Measurements from ENCODE around the gene HS3ST5. TPM values are rescaled to one million over a fixed set of nuclear protein-coding genes. Genes with fewer than 3 reads are reported as not detected.

Gene HS3ST5
- total RNA-seq, 1 experiment from 2014 or later = not detected

DNA sequence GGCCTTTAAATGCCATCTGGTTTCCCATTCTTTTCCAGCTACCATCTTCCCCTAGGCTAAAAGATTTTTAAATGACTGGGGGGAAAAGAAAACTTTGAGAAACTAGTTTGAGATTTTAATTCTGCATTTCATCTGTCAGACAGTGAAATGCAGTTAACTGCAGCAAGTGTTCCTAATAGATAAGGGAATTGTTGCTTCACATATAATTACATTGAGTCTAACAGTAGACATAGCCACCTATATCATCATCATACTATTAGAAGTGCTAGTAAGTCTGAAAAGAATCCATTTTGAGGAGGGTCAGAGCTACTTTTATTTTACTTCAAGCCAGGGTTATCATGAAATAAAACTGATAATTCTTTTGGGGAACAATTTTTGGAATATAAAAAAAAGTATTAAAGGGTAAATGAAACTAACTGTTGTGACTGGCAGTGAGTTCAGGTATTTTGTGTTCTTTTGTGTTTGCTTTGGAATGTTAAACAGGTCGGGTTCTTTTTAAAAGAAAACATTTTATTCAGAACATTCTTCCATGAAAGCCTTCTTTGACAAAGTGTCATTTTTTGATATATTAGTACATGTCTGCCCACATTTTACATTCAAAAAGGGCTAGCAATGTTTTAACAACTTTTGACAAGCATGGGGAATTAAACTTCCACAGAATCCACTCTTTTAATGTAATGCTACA, 170.1 kb downstream of the HS3ST5 start (continued):
- TF ChIP-seq, protein P1, sequence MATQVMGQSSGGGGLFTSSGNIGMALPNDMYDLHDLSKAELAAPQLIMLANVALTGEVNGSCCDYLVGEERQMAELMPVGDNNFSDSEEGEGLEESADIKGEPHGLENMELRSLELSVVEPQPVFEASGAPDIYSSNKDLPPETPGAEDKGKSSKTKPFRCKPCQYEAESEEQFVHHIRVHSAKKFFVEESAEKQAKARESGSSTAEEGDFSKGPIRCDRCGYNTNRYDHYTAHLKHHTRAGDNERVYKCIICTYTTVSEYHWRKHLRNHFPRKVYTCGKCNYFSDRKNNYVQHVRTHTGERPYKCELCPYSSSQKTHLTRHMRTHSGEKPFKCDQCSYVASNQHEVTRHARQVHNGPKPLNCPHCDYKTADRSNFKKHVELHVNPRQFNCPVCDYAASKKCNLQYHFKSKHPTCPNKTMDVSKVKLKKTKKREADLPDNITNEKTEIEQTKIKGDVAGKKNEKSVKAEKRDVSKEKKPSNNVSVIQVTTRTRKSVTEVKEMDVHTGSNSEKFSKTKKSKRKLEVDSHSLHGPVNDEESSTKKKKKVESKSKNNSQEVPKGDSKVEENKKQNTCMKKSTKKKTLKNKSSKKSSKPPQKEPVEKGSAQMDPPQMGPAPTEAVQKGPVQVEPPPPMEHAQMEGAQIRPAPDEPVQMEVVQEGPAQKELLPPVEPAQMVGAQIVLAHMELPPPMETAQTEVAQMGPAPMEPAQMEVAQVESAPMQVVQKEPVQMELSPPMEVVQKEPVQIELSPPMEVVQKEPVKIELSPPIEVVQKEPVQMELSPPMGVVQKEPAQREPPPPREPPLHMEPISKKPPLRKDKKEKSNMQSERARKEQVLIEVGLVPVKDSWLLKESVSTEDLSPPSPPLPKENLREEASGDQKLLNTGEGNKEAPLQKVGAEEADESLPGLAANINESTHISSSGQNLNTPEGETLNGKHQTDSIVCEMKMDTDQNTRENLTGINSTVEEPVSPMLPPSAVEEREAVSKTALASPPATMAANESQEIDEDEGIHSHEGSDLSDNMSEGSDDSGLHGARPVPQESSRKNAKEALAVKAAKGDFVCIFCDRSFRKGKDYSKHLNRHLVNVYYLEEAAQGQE (IDR thresholded peaks at IDR 0.05; ENCODE audit: low read depth) = no peak
- TF ChIP-seq TCF7L2 (IDR thresholded peaks at IDR 0.05; ENCODE audit: borderline replicate concordance, extremely low read depth, insufficient read depth, insufficient read length) = no peak
- no peak for TF ChIP-seq SIN3A (IDR thresholded peaks at IDR 0.05; ENCODE audit: low read depth)
- no peak for TF ChIP-seq EGR1 (IDR thresholded peaks at IDR 0.05; ENCODE audit: low read depth)

DNA sequence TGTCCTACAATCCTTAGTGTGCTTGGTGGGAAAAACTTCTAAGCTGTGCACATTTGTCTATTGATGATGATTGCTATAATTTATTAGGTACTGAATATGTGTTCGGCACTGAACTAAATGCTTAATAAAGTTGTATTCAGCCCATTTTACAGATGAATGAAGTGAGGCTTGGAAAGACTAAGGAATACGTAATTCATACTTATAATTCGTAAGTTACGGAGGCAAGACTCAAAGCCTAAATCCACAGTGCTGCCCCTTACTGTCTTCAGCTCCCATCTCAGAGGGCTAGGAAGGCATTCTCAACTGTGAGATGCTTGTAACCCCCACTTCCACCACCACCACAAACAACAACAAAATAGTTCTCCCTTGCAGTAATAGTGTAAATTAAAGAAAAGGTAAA, 171.3 kb downstream of the HS3ST5 start:
- intact Hi-C loops (cut with micrococcal nuclease) = no loop called here
- no peaks in the 10 kb centered on the region for H3K4me1 ChIP-seq (ENCODE audit: control insufficient read depth in 1 of 2, insufficient read depth in 2 of 2, low read length in 2 of 2)
- no peaks in the 10 kb centered on the region for H4K20me1 ChIP-seq (ENCODE audit: insufficient read depth)
- DNase-seq (ENCODE audit: low read depth, low spot score) = no peak
- RAD21 ChIA-PET (ENCODE audit: low non-redundant PET in 1 of 2, low total read pairs in 2 of 2, uncharacterized antibody in 2 of 2, unreplicated experiment in 2 of 2) = no interaction called here
- H2AFZ ChIP-seq (ENCODE audit: low read depth, low read length, poor library complexity, severe bottlenecking) = no peak overlapping the region
- no peak overlapping the region for H3K4me3 ChIP-seq (replicated peaks in 1 of 2; ENCODE audit: low read depth in 1 of 2, low read length in 2 of 2)
- no peak overlapping the region for H3K27ac ChIP-seq (ENCODE audit: low read depth, low read length)
- no peaks in the 10 kb centered on the region for H3K9me2 ChIP-seq (ENCODE audit: insufficient read depth)
- peaks cover 42% of the 10 kb centered on the region for H3K27me3 ChIP-seq (ENCODE audit: insufficient read depth, low read length)
- no peaks in the 10 kb centered on the region for H3K9me3 ChIP-seq (ENCODE audit: control insufficient read depth in 1 of 2, insufficient read depth in 1 of 2, low read depth in 1 of 2, low read length in 2 of 2)
- no peaks in the 10 kb centered on the region for H3K36me3 ChIP-seq (ENCODE audit: control insufficient read depth in 1 of 2, insufficient read depth in 2 of 2, low read length in 2 of 2)
- H3K4me2 ChIP-seq (ENCODE audit: low read length) = no peak overlapping the region
- no peak overlapping the region for H3K9ac ChIP-seq (ENCODE audit: low read length)
- POLR2A ChIA-PET = no interaction called here
- no peaks in the 10 kb centered on the region for H3K79me2 ChIP-seq (ENCODE audit: insufficient read depth, low read length)
- BruUV-seq (replicated peaks) = no TSS peak
- ATAC-seq = no peak
- CTCF ChIA-PET = interaction anchor here (1.1 kb wide), 1 partner anchor 63 kb away, joined by 3 read pairs; no protein-coding TSS in a partner anchor
- TF ChIP-seq, protein P1 (IDR thresholded peaks at IDR 0.05; ENCODE audit: low read depth) = no peak
- TF ChIP-seq, protein P2, sequence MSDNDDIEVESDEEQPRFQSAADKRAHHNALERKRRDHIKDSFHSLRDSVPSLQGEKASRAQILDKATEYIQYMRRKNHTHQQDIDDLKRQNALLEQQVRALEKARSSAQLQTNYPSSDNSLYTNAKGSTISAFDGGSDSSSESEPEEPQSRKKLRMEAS (IDR thresholded peaks at IDR 0.05) = no peak
- no peak for TF ChIP-seq SRF (IDR thresholded peaks at IDR 0.05; ENCODE audit: low read depth)
- TF ChIP-seq, protein P3, sequence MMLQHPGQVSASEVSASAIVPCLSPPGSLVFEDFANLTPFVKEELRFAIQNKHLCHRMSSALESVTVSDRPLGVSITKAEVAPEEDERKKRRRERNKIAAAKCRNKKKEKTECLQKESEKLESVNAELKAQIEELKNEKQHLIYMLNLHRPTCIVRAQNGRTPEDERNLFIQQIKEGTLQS (IDR thresholded peaks at IDR 0.05) = no peak
- TF ChIP-seq JUND (IDR thresholded peaks at IDR 0.05) = no peak
- no peak for TF ChIP-seq SIN3A (IDR thresholded peaks at IDR 0.05; ENCODE audit: low read depth)
- TF ChIP-seq ELF1 (IDR thresholded peaks at IDR 0.05; ENCODE audit: borderline replicate concordance, low read depth) = no peak
- no peak for TF ChIP-seq POLR2AphosphoS5 (IDR thresholded peaks at IDR 0.05; ENCODE audit: low read depth, low read length)
- TF ChIP-seq CEBPB (IDR thresholded peaks at IDR 0.05; ENCODE audit: low read depth) = no peak
- TF ChIP-seq RAD21 (IDR thresholded peaks at IDR 0.05; ENCODE audit: low read depth) = no peak
- no peak for TF ChIP-seq EZH2phosphoT487 (IDR thresholded peaks at IDR 0.05; ENCODE audit: borderline replicate concordance)
- TF ChIP-seq, protein P4, sequence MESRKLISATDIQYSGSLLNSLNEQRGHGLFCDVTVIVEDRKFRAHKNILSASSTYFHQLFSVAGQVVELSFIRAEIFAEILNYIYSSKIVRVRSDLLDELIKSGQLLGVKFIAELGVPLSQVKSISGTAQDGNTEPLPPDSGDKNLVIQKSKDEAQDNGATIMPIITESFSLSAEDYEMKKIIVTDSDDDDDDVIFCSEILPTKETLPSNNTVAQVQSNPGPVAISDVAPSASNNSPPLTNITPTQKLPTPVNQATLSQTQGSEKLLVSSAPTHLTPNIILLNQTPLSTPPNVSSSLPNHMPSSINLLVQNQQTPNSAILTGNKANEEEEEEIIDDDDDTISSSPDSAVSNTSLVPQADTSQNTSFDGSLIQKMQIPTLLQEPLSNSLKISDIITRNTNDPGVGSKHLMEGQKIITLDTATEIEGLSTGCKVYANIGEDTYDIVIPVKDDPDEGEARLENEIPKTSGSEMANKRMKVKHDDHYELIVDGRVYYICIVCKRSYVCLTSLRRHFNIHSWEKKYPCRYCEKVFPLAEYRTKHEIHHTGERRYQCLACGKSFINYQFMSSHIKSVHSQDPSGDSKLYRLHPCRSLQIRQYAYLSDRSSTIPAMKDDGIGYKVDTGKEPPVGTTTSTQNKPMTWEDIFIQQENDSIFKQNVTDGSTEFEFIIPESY (IDR thresholded peaks at IDR 0.05; ENCODE audit: extremely low read depth, insufficient replicate concordance, low read length) = no peak
- TF ChIP-seq CBX3 (IDR thresholded peaks at IDR 0.05; ENCODE audit: low read depth) = no peak

Data from HCT116 (cell line).